Measurements from ENCODE around the gene M1AP.

- TF ChIP-seq CTCF (IDR thresholded peaks at IDR 0.05) (no peak), POLR2A (IDR thresholded peaks at IDR 0.05) (no peak)
These were observed 1.2 kb downstream of the M1AP start for GRCh38 chr2:74646834-74647482.

Data from heart left ventricle (tissue), 13 donors.